22Rv1 (cell line): ENCODE results near the gene GAPT.

Experiments used
- H3K27ac ChIP-seq: fragments of 450-650 bp; 2 replicates; pipeline ENCODE4 v1.5.1; 2017
- ZFX ChIP-seq: fragments of 450-650 bp; IDR thresholded peaks from 2 replicates; pipeline ENCODE4 v1.6.1; 2017; ENCODE audit warnings: antibody characterized with exemption, borderline replicate concordance
- TF ChIP-seq, protein P1 (sequence below): fragments of 450-650 bp; IDR thresholded peaks from 2 replicates; pipeline ENCODE4 v1.5.1; 2017; ENCODE audit warnings: mild to moderate bottlenecking

The GAPT gene

GRCh38 chr5:58460732-58461286, 30.4 kb upstream of the GAPT start:
- H3K27ac ChIP-seq = peak overlapping the region; percentile 85
- TF ChIP-seq, protein P1, sequence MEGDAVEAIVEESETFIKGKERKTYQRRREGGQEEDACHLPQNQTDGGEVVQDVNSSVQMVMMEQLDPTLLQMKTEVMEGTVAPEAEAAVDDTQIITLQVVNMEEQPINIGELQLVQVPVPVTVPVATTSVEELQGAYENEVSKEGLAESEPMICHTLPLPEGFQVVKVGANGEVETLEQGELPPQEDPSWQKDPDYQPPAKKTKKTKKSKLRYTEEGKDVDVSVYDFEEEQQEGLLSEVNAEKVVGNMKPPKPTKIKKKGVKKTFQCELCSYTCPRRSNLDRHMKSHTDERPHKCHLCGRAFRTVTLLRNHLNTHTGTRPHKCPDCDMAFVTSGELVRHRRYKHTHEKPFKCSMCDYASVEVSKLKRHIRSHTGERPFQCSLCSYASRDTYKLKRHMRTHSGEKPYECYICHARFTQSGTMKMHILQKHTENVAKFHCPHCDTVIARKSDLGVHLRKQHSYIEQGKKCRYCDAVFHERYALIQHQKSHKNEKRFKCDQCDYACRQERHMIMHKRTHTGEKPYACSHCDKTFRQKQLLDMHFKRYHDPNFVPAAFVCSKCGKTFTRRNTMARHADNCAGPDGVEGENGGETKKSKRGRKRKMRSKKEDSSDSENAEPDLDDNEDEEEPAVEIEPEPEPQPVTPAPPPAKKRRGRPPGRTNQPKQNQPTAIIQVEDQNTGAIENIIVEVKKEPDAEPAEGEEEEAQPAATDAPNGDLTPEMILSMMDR = peak; percentile 80
- TF ChIP-seq ZFX = no peak

DNA sequence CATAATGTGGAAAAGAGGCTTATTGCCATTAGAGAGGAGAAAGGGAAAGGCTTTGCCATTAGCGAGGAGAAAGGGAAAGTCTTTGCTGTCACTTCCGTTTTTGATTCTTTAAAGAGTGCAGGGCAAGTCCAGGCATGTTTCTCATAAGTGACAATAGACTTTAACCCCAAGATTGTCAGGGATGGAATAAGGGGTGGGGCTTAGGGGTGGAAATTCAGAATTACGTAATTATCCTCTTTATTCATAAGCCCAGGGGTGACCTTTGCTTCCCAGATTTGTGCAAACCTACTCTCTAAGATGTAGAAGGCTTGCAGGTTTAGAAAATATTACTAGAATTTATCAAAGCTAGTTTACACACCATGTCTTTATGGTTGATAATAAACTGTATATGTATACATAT, 29.1 kb upstream of the GAPT start:
- no peak for TF ChIP-seq ZFX
- TF ChIP-seq, protein P1 = no peak
- no peak overlapping the region for H3K27ac ChIP-seq

DNA sequence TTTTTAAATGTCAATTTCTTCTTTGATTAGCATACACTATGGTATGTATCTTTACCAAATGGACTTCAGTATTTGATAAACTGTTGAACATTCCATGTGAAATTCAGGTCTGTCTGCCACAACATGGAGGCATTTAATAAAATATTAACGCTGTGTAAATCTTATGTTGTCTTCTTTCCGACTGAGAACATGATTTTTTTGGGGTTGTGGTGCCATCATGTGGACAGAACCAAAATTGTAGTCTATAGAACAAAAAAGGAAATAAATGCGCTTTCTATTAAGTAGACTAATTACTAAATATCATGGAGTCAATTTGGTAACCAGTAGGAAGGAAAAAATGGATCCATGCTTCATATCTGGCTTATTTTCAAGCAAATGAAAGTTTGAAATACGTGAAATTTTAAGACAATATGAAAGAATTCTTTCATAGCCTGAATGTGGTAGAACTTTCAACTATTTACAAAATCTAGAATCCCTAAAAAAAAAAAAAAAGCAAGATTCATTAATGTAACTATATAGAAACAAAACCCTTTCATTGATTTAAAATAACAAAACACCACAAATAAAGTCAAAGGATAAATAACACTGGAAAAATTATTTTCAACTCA, 28.5 kb upstream of the GAPT start:
- TF ChIP-seq, protein P1 = peak; percentile 69
- no peak for TF ChIP-seq ZFX
- no peak overlapping the region for H3K27ac ChIP-seq

GRCh38 chr5:58466939-58467338, 24.3 kb upstream of the GAPT start:
- no peak overlapping the region for H3K27ac ChIP-seq
- TF ChIP-seq, protein P1 = no peak
- TF ChIP-seq ZFX = no peak

GRCh38 chr5:58469896-58470295, 21.3 kb upstream of the GAPT start:
- TF ChIP-seq, protein P1 = no peak
- TF ChIP-seq ZFX = no peak
- no peak overlapping the region for H3K27ac ChIP-seq

DNA sequence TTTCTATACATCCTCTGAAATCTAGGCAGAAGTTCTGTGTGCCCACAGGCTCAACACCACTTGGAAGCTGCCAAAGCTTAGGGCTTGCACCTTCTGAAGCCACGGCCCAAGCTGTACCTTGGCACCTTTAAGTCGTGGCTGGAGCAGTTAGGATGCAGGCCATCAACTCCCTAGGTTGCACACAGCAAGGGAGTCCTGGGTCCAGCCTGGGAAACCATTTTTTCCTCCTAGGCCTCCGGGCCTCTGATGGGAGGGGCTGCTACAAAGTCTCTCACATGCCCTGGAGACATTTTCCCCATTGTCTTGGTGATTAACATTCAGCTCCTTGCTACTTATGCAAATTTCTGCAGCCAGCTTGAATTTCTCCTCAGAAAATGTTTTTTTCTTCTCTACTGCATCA, 15.8 kb upstream of the GAPT start:
- TF ChIP-seq, protein P1 = no peak
- no peak for TF ChIP-seq ZFX
- H3K27ac ChIP-seq = no peak overlapping the region

DNA sequence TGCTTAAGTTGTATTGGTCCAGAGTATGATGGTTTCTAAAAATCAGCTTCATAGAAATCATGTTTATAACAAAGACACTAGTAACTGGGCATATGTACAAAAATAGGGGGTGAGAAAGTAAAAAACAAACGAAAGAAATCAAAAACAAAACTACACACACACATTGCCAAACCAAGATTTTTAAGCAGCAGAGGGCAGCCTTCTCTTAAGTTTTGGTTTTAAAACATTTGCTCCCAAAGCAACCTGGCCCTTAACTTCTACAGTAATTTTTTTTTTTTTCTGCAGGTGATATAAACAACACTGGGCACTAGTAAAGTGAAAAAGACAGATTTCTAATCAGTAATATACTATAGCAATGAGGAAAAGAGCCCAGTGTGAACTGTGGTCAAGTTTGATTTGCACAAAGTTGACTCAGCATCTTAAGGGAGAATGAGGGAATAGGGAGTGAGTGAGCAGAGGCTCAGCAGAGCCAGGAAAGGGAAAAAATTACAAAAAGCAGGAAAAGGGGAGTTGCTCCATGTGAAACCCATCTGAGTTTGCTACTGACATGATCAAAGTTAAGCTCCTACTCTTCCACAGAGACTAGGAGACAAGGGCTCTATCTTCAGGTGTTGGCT, 13.4 kb upstream of the GAPT start:
- H3K27ac ChIP-seq = no peak overlapping the region
- TF ChIP-seq, protein P1 = peak; percentile 35
- TF ChIP-seq ZFX = no peak
